HG02642 (cell line): ENCODE measurements around the gene ACAD10.
A peak's percentile ranks its signal among the peaks of the same experiment; 100 is the strongest.

ENCODE experiments used
- ATAC-seq: cut with Tn5 transposase; IDR thresholded peaks from one replicate; pipeline ENCODE4 v1.9.1; 2021; ENCODE audit warnings: mild to moderate bottlenecking; ENCODE audit not compliant: unreplicated experiment, poor library complexity

Gene ACAD10

DNA sequence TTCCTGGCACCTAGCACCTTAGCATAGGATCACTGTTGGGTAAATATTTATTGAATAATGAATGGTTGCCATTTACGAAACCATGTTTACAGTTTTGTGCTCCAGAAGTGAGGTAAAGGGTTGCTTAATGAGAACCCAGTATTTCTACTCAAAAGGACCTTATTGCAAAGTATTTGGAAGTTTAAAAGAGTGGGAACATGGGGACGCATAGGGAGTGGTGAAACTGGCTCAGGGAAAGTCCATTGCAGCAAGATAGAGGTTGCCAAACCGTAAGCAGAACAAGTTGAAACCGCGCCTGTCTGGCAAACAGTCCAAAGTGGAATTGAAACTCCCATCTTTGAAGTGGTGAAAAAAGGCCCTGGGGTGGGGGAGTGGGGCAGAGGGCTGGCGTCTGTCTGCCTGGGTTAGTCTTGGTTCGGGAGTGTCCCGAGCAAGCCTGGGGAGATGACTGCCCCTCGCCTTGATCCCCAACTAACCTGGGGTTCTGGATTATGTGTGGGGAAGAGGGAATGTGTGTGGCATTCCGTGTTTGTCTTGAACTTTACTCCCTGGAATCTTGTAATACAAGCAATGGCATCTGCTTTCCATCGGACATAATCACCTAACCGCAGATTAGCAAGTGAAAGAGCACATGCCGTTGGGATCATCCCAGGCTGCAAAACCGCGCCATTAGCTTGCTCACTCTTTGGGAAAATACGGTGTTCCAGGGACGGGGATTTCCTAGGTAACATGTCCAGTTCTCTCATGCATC is 88.1 kb downstream of the ACAD10 start:
- ATAC-seq, result peak; percentile 57

DNA sequence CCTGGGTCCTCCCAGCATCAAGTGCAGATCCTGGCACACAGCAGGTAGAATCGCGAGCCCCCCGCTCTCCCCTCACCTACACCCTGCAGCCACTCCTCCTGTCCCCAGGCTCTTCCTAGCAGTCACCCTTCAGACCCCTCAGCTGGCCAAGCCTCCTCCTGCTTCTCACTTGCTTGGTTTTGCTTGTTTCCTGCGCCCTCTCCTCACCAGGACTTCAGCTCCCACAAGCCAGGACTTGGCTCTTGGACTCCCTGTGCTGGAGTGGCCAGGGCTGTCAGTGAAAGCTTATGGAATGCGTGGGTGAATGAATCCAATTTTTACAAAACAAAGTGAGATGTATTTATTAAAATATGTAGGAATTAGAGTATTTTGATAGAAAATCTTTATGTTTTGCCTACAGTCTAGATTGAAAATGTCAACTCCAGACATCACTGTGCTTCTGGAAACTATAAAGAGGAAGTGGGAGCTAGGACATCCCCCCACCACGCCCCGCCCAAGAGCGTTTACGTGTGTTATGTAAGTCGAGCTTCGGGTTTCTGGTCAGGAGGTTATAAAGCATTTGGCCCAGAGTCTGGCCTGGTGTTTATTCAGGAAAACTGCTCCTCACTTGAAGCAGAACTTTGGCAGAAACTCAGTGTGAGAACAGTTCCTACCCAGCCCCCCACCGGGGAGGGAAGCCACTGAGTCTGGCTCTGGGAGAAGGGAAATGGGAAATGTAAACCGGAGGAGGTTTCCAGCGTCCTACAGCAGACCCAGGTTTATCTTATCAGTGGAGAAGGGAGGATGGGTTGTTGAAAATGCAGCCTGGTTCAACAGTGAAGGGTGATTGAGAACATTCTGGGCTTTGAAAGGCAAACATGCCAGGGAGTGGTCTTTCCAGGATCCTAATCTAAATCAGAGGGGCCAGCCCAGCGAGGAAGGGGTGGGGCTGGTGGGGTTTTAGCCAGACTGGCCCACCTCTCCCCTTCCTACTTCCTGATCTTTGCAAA is 89.6 kb downstream of the ACAD10 start:
- ATAC-seq, result peak; percentile 53

DNA sequence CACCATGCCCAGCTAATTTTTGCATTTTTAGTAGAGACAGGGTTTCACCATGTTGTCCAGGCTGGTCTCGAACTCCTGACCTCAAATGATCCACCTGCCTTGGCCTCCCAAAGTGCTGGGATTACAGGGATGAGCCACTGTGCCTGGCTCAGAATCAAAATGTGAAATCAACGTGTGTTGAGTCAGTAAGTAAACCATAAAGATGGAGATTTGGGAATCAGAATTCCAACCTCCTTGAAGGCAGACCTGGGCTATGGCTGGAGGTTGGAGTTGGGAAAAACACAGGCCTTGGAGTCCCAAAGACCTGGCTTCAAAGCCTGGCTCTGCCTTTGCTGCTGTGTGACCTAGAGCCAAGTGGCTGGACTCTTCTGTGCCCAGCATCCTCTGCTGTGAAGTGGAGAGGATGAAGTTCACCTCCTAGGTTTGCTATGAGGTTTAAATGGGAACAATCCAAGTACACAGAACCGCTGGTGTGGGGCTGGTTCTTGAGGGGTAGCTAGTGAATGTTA is 91.0 kb downstream of the ACAD10 start:
- ATAC-seq, result no peak

DNA sequence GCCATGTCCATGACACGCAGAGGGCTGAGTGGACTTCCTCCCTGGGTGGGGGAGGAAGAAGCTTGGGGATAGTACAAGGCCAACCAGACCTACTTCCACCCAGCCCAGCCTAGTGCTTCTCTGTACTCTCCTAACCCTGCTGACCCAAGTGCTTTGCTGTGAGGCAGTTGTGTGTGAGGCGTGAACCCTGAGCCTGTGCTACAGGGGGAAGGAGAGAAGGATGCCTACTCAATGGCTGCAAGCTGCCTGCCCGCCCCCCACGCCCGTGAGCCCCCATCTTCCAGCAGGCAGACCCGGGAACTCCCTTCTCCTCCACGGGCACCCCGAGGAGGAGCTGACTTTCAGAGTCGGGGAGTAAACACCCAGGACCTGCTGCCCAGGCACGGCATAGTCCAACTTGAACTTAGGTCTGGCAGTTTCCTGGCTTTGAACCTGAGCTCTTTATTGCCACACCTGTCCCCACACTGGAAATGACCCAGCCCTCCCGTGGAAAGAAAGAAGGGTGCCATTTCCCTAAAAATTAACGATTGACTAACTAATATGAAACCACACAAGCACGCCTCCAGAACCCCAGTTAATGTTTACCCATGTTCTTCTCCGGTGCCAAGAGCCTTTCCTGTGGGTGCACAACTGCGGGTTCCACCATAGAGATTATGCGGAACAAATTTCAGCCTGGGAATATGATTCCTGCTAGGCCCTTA is 91.6 kb downstream of the ACAD10 start:
- ATAC-seq, result no peak

DNA sequence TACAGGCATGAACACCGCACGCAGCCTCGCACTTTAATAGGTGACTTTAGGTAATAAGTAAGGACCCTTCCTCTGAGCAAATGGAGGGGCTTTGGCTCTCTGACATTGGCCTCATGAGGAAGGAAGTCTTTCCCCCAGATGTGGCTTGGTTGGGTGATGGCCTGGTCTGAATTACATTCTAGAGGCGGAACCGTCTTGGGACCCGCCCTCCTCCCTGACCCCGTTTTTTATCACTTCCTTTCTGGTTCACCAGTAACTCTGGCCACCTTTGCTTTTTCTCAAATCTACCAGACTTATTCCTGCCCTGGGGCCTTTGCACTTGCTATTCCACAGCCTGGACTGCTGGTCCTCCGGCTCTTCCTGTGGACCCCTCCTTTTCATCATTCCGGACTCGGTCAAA is 94.3 kb downstream of the ACAD10 start:
- no peak for ATAC-seq

DNA sequence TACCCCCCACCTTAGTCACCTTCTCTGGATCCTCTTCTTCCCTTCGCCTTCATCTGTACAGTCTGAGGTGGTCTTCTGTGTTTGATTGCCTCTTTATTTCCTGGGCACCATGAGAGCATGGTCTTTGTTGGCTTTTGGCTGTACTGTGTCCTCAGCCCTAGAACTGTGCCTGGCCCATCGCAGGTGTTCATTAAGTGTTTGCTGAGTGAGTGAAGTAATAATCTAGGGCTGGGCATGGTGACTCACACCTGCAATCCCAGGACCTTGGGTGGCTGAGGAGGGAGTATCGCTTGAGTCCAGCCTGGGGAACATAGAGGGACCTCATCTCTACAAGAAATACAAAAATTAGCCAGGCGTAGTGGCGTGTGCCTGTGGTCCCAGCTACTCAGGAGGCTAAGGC is 94.8 kb downstream of the ACAD10 start:
- ATAC-seq, result no peak

DNA sequence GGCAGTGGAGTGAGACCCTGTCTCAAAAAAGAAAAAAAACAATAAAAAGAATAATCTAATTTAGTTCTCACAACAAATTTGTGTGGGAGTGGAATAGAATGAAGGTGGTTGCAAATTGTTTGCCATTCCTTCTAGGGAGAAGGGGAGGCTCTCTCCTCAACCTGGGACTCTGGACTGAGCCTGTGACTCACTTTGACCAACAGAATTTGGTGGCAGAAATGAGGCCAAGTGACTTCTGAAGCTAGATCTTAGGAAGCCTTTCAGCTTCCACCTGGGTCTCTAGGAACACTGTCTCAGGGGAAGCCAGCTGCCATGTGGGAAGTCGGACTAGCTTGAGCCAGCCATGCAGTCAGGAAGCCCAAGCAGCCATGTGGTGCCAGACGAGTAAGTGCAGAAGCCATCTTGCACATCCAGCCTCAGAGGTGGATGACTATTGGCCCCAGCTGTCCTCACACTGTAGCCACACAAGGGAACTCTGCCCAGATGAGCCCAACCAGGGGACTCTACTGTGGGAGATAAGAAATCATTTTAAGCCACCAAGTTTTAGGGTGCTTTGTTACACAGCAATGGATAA is 95.3 kb downstream of the ACAD10 start:
- no peak for ATAC-seq

DNA sequence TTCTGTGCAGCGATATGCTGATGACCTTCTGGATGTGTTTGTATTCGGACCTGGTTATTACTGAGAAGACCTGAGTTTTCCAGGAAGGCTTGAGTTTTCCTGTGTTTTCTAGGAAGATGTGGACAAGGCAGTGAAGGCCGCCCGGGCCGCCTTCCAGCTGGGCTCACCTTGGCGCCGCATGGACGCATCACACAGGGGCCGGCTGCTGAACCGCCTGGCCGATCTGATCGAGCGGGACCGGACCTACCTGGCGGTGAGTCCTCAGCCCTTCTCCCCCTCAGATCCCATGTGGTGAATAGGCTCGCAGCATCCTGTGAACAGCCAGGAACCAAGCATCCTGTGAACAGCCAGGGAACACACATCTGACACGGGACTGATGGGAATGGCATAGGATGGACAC is 97.2 kb downstream of the ACAD10 start:
- ATAC-seq, result no peak

DNA sequence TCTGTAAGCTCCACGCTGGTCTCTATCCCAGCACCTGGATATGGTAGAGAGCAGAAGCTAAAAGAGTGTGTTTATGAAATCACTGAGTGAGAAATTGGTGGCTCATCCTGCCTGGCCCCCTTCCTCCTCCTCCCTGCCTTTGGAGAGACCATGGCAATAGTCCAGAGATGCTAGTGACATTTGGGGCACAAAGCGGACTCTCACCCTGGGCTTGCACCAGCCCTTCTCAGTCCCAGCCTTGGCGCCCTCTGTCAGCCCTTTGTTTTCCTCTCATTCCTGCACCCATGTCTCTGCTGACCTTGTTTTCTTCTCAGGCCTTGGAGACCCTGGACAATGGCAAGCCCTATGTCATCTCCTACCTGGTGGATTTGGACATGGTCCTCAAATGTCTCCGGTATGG is 99.1 kb downstream of the ACAD10 start:
- no peak for ATAC-seq

DNA sequence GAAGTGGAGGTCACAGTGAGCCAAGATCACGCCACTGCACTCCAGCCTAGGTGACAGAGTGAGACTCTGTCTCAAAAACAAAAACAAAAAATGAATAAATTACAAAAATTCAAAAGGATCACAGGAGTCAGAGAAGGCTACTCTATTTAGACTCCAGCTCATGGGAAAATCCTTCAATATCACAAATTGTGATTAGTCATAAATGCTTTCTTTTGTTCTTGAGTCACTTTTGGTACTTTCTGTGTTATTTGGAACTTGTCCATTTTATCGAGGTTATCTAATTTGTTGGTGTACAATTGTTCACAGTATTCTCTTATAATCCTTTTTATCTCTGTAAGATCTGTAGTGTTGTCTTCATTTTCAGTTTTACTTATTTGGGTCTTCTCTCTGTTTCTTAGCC is 99.8 kb downstream of the ACAD10 start:
- no peak for ATAC-seq

DNA sequence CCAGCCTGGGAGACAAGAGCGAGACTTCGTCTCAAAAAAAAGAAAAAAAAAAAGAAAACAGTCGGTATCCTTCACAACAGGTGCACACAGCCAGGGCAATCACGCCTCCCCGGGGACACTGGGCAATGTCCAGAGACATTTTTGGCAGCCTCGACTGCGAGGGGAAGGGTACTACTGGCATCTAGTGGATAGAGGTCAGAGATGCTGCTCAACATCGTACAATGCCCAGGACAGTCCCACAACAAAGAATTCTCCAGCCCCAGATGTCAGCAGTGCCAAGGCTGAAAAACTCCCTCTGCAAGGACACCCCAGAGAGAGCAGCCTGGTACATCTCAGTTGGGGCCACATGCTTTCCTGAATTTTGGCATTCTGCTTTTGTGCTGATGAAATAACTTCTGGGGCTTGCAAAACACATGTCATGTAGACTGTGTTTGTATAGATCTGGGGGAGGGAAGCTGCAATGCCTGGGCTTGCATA is 102.4 kb downstream of the ACAD10 start:
- ATAC-seq, result no peak

DNA sequence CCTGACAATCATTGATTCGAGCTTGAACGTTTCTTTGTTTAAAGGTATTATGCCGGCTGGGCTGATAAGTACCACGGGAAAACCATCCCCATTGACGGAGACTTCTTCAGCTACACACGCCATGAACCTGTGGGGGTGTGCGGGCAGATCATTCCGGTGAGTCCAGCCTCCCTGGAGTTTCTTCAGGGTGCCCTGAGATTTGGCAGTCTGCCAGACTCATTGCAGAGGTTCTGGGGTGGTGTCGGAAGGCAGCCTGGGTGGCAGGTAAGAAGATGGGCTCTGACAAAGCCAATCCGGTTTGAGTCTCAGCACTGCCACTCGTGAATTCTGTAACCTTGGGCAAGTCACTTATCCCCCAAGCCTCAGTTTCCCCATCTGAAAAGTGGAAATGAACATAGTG is 103.9 kb downstream of the ACAD10 start:
- no peak for ATAC-seq

DNA sequence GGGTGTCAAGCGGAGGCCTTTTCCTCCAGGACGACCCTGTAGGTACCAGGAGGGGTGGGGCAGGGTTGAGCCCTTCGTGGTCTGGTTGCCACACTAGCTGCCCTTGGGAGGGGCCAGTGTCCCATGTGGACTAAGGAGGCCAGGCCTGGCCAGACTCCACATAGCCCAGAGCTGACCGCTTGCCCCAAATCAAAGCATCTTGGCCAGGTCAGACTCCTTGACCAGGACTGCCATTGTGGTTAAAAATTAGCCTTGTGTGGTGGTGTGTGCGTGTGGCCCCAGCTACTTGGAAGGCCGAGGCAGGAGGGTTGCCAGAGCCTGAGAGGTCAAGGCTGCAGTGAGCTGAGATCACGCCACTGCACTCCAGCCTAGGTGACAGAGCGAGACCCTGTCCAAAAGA is 105.7 kb downstream of the ACAD10 start:
- no peak for ATAC-seq

DNA sequence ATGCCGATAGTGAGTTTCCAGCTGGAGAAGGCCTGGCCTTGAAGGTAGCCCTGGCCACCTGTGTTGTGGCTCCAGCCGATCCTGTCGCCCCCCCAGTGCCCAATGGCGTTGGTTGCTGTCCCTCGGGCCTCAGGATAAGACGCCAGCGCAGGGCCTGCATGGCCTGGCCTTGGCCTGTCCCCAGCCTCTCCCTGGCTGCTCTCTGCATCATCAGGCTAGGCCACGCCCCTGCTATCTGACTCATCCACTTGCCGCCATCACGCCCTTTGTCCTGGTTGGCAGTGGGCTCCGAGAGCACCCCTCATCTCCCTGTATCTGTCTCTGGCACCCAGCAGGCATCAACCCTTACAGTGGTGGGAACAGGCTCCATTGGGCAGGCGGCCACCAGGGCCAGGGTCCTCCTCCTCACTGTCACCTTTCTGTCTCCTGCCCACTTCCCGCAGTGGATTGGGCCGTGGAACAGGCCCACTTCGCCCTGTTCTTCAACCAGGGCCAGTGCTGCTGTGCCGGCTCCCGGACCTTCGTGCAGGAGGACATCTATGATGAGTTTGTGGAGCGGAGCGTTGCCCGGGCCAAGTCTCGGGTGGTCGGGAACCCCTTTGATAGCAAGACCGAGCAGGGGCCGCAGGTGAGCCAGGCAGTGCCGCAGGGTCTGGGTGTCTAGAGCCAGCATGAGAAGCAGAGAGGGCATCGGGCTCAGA is 106.5 kb downstream of the ACAD10 start:
- ATAC-seq, result no peak

DNA sequence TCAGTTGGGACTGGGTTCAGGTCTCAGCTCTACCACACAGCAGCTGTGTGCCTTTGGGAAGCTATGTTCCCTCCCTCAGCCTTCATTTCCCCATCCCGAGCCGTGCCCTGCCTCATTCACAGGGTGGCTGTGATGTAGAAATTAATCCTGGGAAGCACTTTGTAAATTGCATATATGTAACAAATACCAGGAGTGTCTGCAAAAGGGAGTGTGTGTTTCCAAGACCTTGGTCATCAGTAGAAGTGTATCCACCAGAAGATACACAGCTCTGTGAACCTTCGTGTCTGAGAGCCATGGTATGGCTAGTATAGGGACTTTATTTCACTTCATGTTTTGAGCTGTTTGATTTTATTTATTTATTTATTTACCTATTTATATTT is 107.0 kb downstream of the ACAD10 start:
- ATAC-seq, result no peak

DNA sequence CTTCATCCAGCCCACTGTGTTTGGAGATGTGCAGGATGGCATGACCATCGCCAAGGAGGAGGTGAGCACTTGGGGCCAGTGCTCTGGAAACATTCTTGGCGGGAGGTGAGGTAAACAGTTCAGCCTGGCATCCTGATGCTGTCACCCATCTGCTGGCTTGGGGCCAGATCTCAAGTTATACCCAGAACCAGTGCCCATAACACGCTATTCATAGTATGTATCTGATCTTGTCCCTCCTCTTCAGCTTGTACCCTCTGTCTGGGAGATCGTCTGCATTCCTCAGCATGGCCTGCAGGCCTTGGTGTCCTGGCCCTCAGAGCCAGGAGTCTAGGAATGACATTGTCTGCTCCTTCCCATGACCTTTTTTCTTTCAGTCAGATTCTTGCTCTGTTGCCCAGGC is 112.3 kb downstream of the ACAD10 start:
- no peak for ATAC-seq

DNA sequence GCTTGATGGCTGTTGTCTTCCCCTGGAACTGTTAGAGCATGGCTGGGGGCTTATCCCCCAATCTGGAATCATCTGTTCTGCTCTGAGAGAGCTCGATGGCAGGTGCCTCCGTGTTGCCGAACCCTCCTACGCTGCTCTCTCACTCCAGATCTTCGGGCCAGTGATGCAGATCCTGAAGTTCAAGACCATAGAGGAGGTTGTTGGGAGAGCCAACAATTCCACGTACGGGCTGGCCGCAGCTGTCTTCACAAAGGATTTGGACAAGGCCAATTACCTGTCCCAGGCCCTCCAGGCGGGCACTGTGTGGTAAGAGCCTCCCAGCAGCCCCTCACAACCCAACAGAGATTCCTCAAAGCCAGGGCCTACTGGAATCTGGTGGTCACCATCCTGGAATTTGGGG is 113.9 kb downstream of the ACAD10 start:
- ATAC-seq, result no peak

DNA sequence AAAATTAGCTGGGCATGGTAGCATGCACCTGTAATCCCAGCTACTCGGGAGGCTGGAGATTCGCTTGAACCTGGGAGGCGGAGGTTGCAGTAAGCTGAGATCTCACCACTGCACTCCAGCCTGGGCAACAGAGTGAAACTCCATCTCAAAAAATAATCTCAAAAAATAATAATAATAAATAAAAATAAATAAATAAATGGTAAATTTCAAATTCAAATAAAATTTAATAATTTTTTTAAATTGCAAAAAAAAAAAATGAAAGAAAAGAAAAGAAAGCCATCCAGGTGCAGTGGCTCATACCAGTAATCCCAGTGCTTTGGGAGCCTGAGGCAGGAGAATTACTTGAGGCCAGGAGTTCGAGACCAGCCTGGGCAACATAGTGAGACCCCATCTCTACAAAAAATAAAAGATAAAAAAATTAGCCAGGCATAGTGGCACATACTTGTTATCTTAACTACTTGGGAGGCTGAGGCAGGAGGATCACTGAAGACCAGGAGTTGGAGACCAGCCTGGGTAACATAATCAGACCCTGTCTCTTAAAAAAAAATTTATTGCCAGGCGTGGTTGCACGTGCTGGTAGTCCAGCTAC is 117.3 kb downstream of the ACAD10 start:
- ATAC-seq, result no peak

DNA sequence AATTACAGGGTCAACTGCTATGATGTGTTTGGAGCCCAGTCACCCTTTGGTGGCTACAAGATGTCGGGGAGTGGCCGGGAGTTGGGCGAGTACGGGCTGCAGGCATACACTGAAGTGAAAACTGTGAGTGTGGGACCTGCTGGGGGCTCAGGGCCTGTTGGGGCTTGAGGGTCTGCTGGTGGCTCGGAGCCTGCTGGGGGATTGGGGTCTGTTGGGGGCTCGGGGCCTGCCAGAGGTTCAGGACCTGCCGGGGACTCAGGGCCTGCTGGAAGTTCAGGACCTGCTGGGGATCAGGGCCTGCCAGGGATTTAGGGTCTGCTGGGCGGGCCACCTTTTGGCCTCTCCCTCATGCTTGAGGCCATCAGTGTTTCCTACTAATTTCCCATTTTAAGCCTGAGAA is 118.0 kb downstream of the ACAD10 start:
- no peak for ATAC-seq
